ENCODE results near the gene PTPRD.

GRCh38 chr9:8474937-8475336 is 2137.9 kb downstream of the PTPRD start:
- TF ChIP-seq EZH2 (IDR thresholded peaks at IDR 0.05) (no peak), CTCF (IDR thresholded peaks at IDR 0.05) (no peak), EZH2phosphoT487 (IDR thresholded peaks at IDR 0.05) (no peak)

Measured in neural progenitor cell (in vitro differentiated cells).